Nephron progenitor cell (in vitro differentiated cells): ENCODE data around the gene FAM53C.

ENCODE experiments used
- DNase-seq: peaks from one replicate; pipeline ENCODE4 v3.0.0; 2021
- H3K27ac Mint-ChIP-seq: 2 replicates; pipeline ENCODE4 v1.8.0; 2021; ENCODE audit warnings: mild to moderate bottlenecking, moderate library complexity, mixed read lengths
- H3K27me3 Mint-ChIP-seq: 2 replicates; pipeline ENCODE4 v1.8.0; 2021; ENCODE audit warnings: mild to moderate bottlenecking, low read depth, mixed read lengths; ENCODE audit not compliant: poor library complexity
- H3K36me3 Mint-ChIP-seq: 2 replicates; pipeline ENCODE4 v1.8.0; 2021; ENCODE audit warnings: low read depth, mixed read lengths
- H3K4me1 Mint-ChIP-seq: 2 replicates; pipeline ENCODE4 v1.8.0; 2021; ENCODE audit warnings: mixed read lengths
- H3K4me3 Mint-ChIP-seq: 2 replicates; pipeline ENCODE4 v1.8.0; 2021; ENCODE audit warnings: mild to moderate bottlenecking, moderate library complexity, mixed read lengths
- H3K9me3 Mint-ChIP-seq: 2 replicates; pipeline ENCODE4 v1.8.0; 2021; ENCODE audit warnings: mild to moderate bottlenecking, moderate library complexity, mixed read lengths
- TF ChIP-seq, protein P1 (sequence below): fragments of 200-600 bp; sonication (generic); IDR thresholded peaks from 2 replicates; pipeline ENCODE4 v1.5.0; 2021; ENCODE audit warnings: antibody characterized with exemption

Gene FAM53C

DNA sequence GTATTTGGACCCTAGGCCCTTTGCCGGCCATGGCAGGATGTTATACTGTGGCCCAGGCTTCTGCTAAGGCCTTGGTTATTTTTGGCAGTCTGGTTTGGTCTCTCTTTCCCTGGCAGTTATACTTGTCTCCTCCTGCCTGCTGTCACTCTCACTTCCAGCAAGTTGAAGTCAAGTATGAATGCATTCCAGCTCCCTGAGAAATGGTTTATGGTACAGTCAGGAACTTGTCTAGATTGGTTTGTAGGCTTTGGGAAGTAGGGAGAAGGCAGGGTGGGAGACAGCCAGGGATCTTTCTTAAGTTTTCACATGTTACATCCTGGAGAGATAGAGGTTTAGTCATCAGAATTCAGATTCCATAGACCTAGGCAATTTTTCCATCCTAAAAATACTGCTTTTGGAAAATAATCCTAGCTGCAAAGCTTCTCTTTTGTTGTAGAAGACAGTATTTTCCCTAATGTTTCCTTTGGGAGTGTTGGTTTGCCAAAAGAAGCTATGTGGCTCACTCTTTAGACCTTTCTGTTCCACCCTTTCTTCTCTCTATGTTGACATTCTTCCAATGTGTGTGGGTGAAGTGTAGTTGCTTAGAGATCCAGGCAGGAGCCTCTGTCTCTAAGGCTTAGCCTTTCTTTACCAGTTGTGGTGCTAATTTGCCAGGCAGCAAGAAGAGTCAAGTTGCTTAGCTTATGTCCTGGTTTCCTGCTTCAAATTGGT lies 11.9 kb downstream of the FAM53C start:
- no peak for DNase-seq
- peaks cover 15% of the 10 kb centered on the region for H3K4me1 Mint-ChIP-seq
- H3K27ac Mint-ChIP-seq: no peak overlapping the region
- no peaks in the 10 kb centered on the region for H3K27me3 Mint-ChIP-seq
- no peak overlapping the region for H3K4me3 Mint-ChIP-seq
- H3K9me3 Mint-ChIP-seq: peaks cover 12% of the 10 kb centered on the region
- peaks cover 68% of the 10 kb centered on the region for H3K36me3 Mint-ChIP-seq
- TF ChIP-seq, protein P1, sequence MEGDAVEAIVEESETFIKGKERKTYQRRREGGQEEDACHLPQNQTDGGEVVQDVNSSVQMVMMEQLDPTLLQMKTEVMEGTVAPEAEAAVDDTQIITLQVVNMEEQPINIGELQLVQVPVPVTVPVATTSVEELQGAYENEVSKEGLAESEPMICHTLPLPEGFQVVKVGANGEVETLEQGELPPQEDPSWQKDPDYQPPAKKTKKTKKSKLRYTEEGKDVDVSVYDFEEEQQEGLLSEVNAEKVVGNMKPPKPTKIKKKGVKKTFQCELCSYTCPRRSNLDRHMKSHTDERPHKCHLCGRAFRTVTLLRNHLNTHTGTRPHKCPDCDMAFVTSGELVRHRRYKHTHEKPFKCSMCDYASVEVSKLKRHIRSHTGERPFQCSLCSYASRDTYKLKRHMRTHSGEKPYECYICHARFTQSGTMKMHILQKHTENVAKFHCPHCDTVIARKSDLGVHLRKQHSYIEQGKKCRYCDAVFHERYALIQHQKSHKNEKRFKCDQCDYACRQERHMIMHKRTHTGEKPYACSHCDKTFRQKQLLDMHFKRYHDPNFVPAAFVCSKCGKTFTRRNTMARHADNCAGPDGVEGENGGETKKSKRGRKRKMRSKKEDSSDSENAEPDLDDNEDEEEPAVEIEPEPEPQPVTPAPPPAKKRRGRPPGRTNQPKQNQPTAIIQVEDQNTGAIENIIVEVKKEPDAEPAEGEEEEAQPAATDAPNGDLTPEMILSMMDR: no peak

DNA sequence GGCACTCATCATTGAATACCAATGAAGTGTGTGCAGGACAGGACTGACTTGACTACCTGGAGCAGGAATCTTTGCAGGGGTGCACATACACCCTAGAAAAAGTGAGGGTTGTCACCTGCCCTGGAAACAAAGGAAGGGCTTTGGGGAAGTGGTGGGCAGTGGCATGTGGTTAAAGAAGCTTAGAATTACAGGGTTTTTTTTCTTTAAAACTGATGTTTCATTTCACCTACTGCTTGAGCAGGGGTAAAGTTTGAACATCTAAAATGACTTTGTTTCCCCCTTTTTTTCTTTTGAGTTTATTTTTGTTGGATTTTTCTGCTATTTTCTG lies 12.5 kb downstream of the FAM53C start:
- H3K4me3 Mint-ChIP-seq: no peak overlapping the region
- peaks cover 21% of the 10 kb centered on the region for H3K4me1 Mint-ChIP-seq
- H3K27ac Mint-ChIP-seq: no peak overlapping the region
- H3K36me3 Mint-ChIP-seq: peaks cover 63% of the 10 kb centered on the region
- H3K27me3 Mint-ChIP-seq: no peaks in the 10 kb centered on the region
- peaks cover 12% of the 10 kb centered on the region for H3K9me3 Mint-ChIP-seq
- TF ChIP-seq, protein P1: no peak
- DNase-seq: no peak

DNA sequence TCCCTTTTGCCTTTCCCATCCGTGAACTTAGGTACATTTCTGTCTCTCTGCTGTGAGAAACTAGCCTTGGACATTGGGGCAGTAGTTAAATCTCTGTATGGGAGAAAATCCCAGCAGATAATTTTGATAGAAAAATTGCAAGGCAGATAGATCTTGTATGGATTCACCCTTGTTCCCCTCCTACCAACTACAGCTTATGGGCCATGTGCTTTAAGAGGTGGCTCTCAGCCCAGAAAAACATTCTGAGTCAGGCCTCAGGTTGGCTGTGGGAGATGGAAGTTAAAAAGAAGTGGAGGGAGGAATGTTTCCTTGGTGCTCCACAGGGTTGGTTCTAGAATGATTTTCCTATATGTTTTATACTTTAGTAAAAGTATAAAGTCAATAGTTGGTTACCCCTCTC lies 13.0 kb downstream of the FAM53C start:
- Mint-ChIP-seq H3K4me3 (no peak overlapping the region), H3K36me3 (peaks cover 61% of the 10 kb centered on the region), H3K27ac (no peak overlapping the region), H3K27me3 (no peaks in the 10 kb centered on the region), H3K4me1 (peaks cover 26% of the 10 kb centered on the region), H3K9me3 (peaks cover 12% of the 10 kb centered on the region)
- TF ChIP-seq, protein P1: no peak
- no peak for DNase-seq

DNA sequence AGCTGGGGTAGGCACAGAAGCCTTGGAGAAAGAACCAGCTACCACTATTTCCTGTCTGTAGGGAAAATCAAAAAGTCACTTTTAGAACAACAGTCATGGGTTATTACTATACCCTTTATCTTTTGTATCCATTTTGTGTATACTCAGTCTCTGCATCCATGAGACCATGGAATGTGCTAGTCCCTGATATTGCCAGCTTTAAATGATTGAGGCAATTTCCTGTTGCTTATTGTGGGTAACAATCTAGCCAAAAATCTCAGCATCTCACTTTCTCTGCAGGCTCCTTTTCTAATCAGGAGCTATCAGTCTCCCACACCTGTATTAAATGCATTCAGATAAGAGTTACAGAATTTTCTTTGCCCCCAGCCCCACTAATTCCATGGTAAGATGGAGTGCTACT lies 13.5 kb downstream of the FAM53C start:
- DNase-seq: no peak
- TF ChIP-seq, protein P1: no peak
- H3K36me3 Mint-ChIP-seq: peaks cover 56% of the 10 kb centered on the region
- H3K27me3 Mint-ChIP-seq: no peaks in the 10 kb centered on the region
- peak overlapping the region; percentile 80 for H3K4me3 Mint-ChIP-seq
- H3K27ac Mint-ChIP-seq: no peak overlapping the region
- H3K4me1 Mint-ChIP-seq: peaks cover 29% of the 10 kb centered on the region
- peaks cover 12% of the 10 kb centered on the region for H3K9me3 Mint-ChIP-seq

DNA sequence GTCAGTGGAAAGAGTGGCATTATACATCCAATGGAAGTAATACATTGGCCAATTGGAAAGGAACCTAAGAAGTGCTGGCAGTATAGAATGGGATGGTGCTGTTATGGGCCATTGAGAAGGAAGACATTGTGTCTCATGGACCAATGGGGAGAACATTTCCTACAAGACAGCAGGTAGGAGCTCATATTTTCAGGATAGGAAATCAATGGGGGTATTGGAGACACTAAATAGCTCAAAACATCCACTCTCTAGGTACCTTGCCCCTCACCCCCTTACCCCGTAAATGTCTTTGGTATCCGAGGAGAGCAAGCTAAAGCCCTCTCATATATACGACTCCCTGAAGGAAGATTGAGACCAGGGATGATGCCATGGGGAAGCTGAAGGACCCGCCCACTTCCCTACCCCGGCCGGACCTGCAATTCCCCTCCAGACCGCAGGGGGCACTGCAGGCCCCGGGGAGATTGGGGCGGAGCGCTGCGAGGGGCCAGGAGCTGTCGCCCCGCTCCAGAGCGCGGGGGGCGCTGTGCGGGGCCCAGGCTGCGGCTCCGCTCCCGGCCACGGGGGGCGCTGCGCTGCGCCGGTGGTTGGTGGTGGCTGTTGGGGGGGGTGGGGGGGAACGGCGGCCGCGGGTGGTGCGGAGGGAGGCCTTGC lies 14.1 kb downstream of the FAM53C start, which contains the start of gene KDM3B:
Gene KDM3B, plus strand, starts transcription at position 615 of the 651 bp plus-strand sequence. CDS start 111 bp downstream, outside the sequence.
- Mint-ChIP-seq H3K36me3 (peaks cover 54% of the 10 kb centered on the region), H3K27me3 (no peaks in the 10 kb centered on the region), H3K27ac (peak within 1 kb of the TSS; percentile 97), H3K9me3 (peaks cover 12% of the 10 kb centered on the region), H3K4me3 (peak within 1 kb of the TSS; percentile 97), H3K4me1 (peaks cover 29% of the 10 kb centered on the region)
- TF ChIP-seq, protein P1: peak; percentile 99
- DNase-seq: peak; percentile 92
